OCI-LY7 (cell line): ENCODE results near the gene CCER1. TPM values are rescaled to one million over a fixed set of nuclear protein-coding genes. Genes with fewer than 3 reads are reported as not detected.

ENCODE experiments used
- BruUV-seq: library from RNA; stranded (reverse); fragments of 400-500 nt; replicated peaks from 2 replicates; lab custom pipeline; 2021; lab: Mats Ljungman, UMichigan
- CTCF ChIA-PET: fragments of 300-600 bp; sonication (Branson Sonifier 250); formaldehyde crosslinking; loops from one replicate; lab custom pipeline; 2022; ENCODE audit warnings: antibody characterized with exemption; ENCODE audit not compliant: unreplicated experiment; lab: Charles Lee
- POLR2A ChIA-PET: fragments of 300-600 bp; sonication (Branson Sonifier 250); formaldehyde crosslinking; loops from one replicate; lab custom pipeline; 2022; ENCODE audit warnings: antibody characterized with exemption; lab: Charles Lee
- DNase-seq: peaks from one replicate; pipeline ENCODE4 v3.0.0-alpha.2; 2015; ENCODE audit warnings: low spot score
- H2AFZ ChIP-seq: fragments of 200-600 bp; sonication (generic), shearing (Covaris generic); 2 replicates; pipeline ENCODE4 v1.6.1; 2014; ENCODE audit warnings: mild to moderate bottlenecking, antibody characterized with exemption, low read length, moderate library complexity
- H3K27ac ChIP-seq: fragments of 200-600 bp; sonication (generic); 2 replicates; pipeline ENCODE4 v1.5.1; 2014; ENCODE audit warnings: mixed run types, low read depth, mild to moderate bottlenecking, moderate library complexity, low read length, inconsistent platforms; ENCODE audit not compliant: poor library complexity, severe bottlenecking
- H3K36me3 ChIP-seq: fragments of 200-600 bp; sonication (generic); 2 replicates; pipeline ENCODE4 v1.6.1; 2014; ENCODE audit warnings: mild to moderate bottlenecking, antibody characterized with exemption, low read length, moderate library complexity, mixed read lengths; ENCODE audit not compliant: insufficient read depth
- H3K4me1 ChIP-seq: fragments of 200-600 bp; sonication (generic); 2 replicates; pipeline ENCODE4 v1.5.1; 2014; ENCODE audit warnings: mild to moderate bottlenecking, low read length; ENCODE audit not compliant: insufficient read depth, poor library complexity, severe bottlenecking
- H3K4me2 ChIP-seq: fragments of 200-600 bp; sonication (generic); 2 replicates; pipeline ENCODE4 v1.6.1; 2014; ENCODE audit warnings: mild to moderate bottlenecking, low read length
- H3K4me3 ChIP-seq: fragments of 200-600 bp; sonication (generic); 2 replicates; pipeline ENCODE4 v1.5.1; 2014; ENCODE audit warnings: mild to moderate bottlenecking, low read depth, low read length; ENCODE audit not compliant: poor library complexity, severe bottlenecking
- H3K79me2 ChIP-seq: fragments of 200-600 bp; sonication (generic); 2 replicates; pipeline ENCODE4 v1.6.1; 2016; ENCODE audit warnings: low read depth, mild to moderate bottlenecking, low read length, moderate library complexity, mixed read lengths; ENCODE audit not compliant: insufficient read depth
- H3K9me2 ChIP-seq: fragments of 200-600 bp; sonication (generic); 2 replicates; pipeline ENCODE4 v1.6.1; 2016; ENCODE audit warnings: mild to moderate bottlenecking, low read length, mixed read lengths; ENCODE audit not compliant: insufficient read depth
- H3K9me3 ChIP-seq: fragments of 200-600 bp; sonication (generic); 2 replicates; pipeline ENCODE4 v1.6.1; 2014; ENCODE audit warnings: mild to moderate bottlenecking, mixed run types, low read length, mixed read lengths
- H4K20me1 ChIP-seq: fragments of 200-600 bp; sonication (generic); 2 replicates; pipeline ENCODE4 v1.6.1; 2014; ENCODE audit warnings: mild to moderate bottlenecking, antibody characterized with exemption, low read length, moderate library complexity, mixed read lengths; ENCODE audit not compliant: insufficient read depth
- EZH2phosphoT487 ChIP-seq: fragments of 200-600 bp; sonication (generic); IDR thresholded peaks from 2 replicates; pipeline ENCODE4 v1.6.1; 2018; ENCODE audit warnings: low read depth, borderline replicate concordance, mild to moderate bottlenecking, mixed run types, antibody characterized with exemption, low read length, moderate library complexity, mixed read lengths
- intact Hi-C: fragments of 100-400 bp; cut with micrococcal nuclease; formaldehyde crosslinking; loops from one replicate; pipeline ENCODE4 v1.10.0; 2022; ENCODE audit not compliant: unreplicated experiment
- total RNA-seq, 2 experiments: library from RNA; depleted of rRNA in 1 of 2; stranded (reverse); fragments of >200 nt in 1 of 2; shearing (Covaris generic) in 1 of 2; gene quantifications; 2 replicates each; pipeline ENCODE4 v1.2.3, GENCODE V29; 2014 to 2022
- TF ChIP-seq, protein P1 (sequence below): fragments of 200-600 bp; sonication (generic); conservative IDR thresholded peaks from 2 replicates; pipeline ENCODE4 v1.5.1; 2014; ENCODE audit warnings: mild to moderate bottlenecking, antibody characterized with exemption, low read length, moderate library complexity, mixed read lengths

CCER1 gene
- total RNA-seq, 2 experiments from 2014 or later, result not detected

GRCh38 chr12:90961154-90961553 is 6.2 kb upstream of the CCER1 start:
- BruUV-seq, result no TSS peak
- CTCF ChIA-PET, result no interaction called here

GRCh38 chr12:90959538-90960139 is 4.7 kb upstream of the CCER1 start:
- BruUV-seq, result no TSS peak

More at GRCh38 chr12:90961154-90961553, 6.2 kb upstream of the CCER1 start:
- TF ChIP-seq EZH2phosphoT487, result no peak
- TF ChIP-seq, protein P1, sequence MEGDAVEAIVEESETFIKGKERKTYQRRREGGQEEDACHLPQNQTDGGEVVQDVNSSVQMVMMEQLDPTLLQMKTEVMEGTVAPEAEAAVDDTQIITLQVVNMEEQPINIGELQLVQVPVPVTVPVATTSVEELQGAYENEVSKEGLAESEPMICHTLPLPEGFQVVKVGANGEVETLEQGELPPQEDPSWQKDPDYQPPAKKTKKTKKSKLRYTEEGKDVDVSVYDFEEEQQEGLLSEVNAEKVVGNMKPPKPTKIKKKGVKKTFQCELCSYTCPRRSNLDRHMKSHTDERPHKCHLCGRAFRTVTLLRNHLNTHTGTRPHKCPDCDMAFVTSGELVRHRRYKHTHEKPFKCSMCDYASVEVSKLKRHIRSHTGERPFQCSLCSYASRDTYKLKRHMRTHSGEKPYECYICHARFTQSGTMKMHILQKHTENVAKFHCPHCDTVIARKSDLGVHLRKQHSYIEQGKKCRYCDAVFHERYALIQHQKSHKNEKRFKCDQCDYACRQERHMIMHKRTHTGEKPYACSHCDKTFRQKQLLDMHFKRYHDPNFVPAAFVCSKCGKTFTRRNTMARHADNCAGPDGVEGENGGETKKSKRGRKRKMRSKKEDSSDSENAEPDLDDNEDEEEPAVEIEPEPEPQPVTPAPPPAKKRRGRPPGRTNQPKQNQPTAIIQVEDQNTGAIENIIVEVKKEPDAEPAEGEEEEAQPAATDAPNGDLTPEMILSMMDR, result no peak
- POLR2A ChIA-PET, result interaction anchor here (0.7 kb wide), 1 partner anchor 669 kb away, joined by 3 read pairs; no protein-coding TSS in a partner anchor
- H3K4me1 ChIP-seq, result no peaks in the 10 kb centered on the region
- H3K79me2 ChIP-seq, result no peaks in the 10 kb centered on the region
- no peak overlapping the region for H3K27ac ChIP-seq
- H4K20me1 ChIP-seq, result no peaks in the 10 kb centered on the region
- no peak for DNase-seq
- no peak overlapping the region for H3K4me3 ChIP-seq
- H3K4me2 ChIP-seq, result no peak overlapping the region
- H3K36me3 ChIP-seq, result no peaks in the 10 kb centered on the region
- H3K9me2 ChIP-seq, result no peaks in the 10 kb centered on the region
- intact Hi-C loops, result loop anchor here (5.0 kb wide), 1 partner anchor 1661 kb away; no protein-coding TSS in a partner anchor
- no peak overlapping the region for H2AFZ ChIP-seq
- H3K9me3 ChIP-seq, result no peaks in the 10 kb centered on the region

More at GRCh38 chr12:90959538-90960139, 4.7 kb upstream of the CCER1 start:
- no peak overlapping the region for H3K4me2 ChIP-seq
- no peaks in the 10 kb centered on the region for H3K36me3 ChIP-seq
- H3K9me2 ChIP-seq, result no peaks in the 10 kb centered on the region
- no peaks in the 10 kb centered on the region for H4K20me1 ChIP-seq
- TF ChIP-seq, protein P1, result peak; percentile 83
- TF ChIP-seq EZH2phosphoT487, result no peak
- ChIA-PET CTCF (no interaction called here), POLR2A (no interaction called here)
- no peak overlapping the region for H3K4me3 ChIP-seq
- no peaks in the 10 kb centered on the region for H3K79me2 ChIP-seq
- no peaks in the 10 kb centered on the region for H3K9me3 ChIP-seq
- no peak overlapping the region for H2AFZ ChIP-seq
- no peaks in the 10 kb centered on the region for H3K4me1 ChIP-seq
- intact Hi-C loops, result loop anchor here (5.0 kb wide), 1 partner anchor 1663 kb away; no protein-coding TSS in a partner anchor
- no peak overlapping the region for H3K27ac ChIP-seq
- DNase-seq, result peak; percentile 46
